ENCODE data around the gene FBXO28.

Gene FBXO28

DNA sequence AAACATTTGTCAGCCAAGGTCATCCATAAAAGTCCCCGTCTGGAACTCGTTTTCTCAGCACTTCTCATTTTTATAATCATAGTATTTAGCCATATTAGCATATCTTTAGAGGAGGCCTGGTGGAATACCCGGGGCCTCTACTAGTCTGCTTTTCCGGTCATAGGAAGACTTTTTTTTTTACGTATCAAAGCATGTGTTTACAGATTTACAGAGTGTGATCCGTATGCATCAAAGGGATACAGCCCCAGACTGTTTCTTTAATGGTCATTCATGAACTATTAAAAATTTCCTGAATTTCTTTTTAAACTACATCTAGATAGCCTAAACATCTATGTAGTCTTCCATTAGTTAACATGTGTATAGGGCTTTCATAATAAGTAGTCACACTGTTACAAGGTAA, 45.6 kb downstream of the FBXO28 start:
- DNase-seq: no peak

DNA sequence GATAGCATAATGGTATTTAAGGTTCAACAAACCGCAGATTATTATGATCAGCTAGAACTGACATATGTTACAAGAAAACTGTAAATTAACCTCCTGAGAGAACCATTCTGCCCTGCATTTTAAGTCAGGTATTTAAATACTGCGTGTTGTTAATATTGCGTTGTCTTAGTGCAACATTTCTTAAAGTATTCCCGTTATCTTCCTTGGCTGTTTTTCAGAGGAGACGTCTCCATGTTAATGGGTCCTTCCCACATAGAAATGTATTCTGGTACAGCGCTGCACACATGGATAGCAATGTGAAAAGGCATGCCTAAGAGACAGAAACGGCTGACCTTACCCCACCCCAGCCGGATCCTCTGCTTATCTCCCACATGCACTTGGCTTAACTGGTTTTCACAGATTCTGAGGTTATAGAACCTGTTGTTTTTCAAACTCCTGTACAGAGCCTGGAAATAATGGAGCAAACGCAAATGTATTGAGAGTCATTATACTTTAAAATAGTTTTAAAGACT, 46.3 kb downstream of the FBXO28 start:
- no peak for DNase-seq

DNA sequence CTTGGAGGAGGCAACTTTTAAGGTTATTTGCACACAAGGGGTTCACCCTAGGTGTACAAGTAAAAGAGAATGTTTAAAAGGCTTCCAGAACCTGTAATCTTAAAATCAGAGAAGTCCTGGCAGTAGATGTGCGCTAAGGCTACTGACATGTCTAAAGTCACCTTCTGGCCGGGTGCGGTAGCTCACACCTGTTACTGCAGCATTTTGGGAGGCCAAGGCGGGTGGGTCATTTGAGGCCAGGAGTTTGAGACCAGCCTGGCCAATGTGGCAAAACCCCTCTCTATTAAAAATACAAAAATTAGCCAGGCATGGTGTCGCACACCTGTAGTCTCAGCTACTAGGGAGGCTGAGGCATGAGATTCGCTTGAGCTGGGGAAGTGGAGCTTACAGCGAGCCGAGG, 48.9 kb downstream of the FBXO28 start:
- no peak for DNase-seq

DNA sequence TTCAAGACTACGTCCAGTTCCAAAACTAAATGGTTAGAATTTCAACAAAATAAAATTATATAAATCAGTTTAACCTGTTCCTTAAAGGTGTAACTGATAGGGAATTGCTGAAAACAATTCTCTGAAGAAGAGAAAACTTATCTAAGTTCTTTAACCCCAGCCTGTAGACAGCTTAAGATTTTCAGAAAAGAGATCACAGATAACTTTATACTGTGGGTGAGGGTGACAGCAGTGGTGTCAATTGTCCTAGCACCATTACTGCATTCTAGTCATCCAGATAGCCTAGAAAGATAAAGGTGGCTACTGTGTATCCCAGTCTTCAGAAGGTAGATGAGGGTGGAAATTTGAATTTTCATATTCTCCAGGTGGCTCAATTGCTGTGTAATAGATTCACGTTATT, 49.4 kb downstream of the FBXO28 start:
- no peak for DNase-seq

DNA sequence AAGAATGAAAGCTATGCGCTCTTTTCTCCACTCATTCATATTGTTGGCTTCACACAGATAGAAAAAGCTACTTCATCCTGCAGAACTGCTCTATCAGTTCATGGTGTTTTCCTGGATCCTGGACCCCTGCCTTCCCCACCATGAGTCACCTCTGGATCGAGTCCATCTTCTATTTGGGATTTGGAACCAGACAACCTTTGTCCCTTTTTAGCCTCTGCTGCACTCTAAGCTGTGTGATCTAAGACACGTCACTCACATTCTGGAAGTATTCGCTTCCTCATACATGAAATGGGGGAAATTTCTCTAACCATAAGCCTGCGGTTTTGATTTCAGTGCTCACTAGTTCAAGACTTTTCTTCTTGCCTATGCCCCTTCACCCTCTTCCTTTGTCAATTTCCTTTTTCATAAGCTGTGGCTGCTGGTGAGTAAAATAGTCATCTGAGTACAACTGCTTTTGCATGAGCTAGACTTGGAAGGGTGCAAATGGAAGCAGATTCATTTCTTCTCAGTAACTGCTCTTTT, 55.0 kb downstream of the FBXO28 start:
- no peak for DNase-seq

DNA sequence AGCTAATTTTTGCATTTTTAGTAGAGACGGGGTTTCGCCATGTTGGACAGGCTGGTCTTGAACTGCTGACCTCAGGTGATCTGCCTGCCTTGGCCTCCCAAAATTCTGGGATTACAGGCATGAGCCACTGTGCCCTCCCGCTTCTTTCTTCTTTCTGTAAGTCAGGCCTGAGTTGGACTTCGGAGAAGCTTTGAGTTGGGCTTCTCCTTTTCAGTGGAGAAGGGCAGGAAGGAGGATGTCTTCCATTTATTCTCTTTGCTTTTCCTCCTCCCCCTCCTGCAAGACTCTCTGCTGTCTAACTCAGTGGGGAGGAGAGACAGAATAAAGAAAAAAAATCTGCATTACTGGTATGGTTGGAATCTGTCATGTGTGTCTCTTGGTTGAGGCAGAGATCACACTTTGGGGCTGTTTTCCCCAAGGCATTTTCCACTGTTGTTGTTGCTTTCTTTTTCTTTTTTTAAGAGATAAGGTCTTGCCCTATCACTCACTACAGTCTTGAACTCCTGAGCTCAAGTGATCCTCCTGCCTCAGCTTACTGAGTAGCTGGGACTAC, 55.9 kb downstream of the FBXO28 start:
- no peak for DNase-seq

DNA sequence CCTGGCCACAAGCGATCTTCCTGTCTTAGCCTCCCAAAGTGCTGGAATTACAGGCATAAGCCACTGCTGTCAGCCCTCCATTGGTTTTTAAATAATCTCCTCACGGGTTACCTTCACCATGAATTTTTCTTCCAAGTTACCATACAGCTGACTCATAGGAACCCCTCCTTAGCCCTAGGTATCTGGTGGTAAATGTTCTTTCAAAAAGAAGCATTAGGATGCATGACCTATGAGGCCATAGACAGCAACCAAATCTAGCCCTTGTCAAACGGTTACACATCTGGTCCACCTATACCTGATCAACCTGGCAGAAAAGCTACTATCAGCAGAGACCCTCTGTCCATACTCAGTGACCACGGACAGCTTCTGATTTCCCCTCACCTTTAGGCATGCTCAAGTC, 56.4 kb downstream of the FBXO28 start:
- DNase-seq: no peak

DNA sequence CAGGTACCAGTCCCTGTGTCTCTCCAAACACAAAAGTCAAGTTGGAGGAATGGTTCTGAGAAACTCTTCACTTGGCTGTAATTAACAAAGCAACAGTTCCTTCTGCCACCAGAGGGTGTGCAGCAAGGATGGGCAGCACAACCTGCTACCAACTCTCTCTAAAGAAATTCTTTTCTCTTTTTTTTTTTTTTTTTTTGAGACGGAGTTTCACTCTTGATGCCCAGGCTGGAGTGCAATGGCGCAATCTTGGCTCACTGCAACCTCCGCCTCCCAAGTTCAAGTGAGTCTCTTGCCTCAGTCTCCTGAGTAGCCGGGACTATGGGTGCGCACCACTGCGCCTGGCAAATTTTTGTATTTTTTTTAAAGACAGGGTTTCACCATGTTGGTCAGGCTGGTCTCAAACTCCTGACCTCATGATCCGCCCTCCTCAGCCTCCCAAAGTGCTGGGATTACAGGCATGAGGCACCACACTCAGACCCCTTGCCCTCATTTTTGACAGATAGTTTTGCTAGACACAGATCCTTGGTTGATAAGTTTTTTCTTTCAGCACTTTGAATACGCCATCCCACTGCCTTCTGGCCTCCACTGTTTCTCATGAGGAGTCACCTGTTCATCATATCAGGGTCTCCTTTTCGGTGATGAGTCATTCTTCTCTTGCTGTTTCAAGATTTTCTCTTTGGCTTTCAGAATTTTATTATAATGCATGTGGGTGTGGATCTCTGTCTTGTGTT, 57.0 kb downstream of the FBXO28 start:
- peak in 1 of 2 experiments; percentile 23 for DNase-seq

DNA sequence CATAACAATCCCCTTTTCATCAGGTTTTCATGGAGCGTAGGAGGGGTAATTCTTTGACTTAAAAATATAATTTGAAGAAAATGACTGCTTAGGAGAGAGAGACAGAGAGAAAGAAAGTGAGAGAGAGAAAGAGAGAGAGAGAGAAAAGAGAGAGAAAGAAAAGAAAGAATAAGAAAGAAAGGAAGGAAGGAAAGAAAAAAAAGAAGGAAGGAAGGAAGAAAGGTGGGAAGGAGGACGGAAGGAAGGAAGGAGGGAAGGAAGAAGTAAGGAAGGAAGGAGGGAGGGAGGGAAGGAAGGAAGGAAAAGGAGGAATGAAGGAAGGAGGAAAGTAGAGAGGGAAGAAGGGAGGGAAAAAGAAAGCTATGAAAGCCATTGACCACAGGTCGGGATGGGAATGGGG, 58.3 kb downstream of the FBXO28 start:
- no peak for DNase-seq

DNA sequence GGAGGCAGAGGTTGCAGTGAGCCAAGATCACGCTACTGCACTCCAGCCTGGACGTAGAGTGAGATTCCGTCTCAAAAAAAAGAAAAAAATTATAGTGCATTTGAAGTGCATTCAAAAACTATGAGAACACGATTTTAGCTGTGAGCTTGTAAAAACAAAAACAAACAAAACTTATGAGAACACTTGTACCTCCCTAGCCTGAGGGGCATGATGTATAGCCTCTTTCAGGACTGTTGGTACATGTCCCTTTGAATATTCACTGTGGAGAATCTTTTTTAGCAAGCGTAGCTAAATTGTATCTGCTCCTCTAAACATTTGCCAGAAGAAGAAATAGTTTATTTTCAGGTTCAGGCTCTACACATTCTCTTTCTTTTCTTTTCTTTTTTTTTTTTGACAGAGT, 59.6 kb downstream of the FBXO28 start:
- DNase-seq: no peak

DNA sequence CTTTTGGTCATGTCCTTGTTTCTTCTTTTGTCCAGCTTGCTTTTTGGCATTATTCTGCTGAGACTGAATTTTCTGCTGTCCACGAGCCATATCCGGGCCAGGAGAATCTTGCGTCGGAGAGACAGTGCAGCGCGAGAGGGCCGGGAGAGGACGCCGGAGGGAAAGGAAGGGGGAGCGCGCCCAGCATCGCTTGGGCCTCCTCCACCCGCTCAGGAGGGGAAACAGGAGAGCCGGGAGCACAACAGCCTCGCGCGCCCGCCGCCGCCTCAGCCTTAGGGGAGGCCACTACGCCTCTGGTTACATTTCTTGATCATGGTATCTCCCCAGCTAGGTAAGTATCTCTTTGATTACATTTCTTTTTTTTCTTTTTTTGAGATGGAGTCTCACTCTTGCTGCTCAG, 61.7 kb downstream of the FBXO28 start:
- peak in 1 of 2 experiments; percentile 29 for DNase-seq

DNA sequence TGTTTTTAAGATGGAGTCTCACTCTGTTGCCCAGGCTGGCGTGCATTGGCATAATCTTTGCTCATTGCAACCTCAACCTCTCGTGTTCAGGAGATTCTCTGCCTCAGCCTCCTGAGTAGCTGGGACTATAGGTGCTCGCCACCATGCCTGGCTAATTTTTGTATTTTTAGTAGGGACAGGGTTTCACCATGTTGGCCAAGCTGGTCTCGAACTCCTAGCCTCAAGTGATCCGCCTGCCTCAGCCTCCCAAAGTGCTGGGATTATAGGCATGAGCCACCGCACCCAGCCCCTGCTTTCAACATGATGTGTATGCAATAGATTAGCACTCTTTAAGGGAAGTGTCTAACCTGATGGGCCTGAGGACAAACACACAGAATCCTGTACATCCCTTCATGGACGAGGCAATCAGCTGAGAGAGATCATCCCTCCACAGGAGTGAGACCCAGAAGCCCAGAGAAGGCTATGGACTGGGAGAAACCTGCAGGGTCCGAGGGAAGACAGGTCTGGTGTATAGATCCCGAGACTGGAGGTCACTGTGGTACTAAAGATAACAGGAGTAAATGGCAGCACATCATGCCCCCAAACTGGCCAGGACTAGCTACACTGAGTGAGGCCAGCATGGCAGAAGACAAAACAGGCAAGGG, 63.6 kb downstream of the FBXO28 start:
- no peak for DNase-seq

DNA sequence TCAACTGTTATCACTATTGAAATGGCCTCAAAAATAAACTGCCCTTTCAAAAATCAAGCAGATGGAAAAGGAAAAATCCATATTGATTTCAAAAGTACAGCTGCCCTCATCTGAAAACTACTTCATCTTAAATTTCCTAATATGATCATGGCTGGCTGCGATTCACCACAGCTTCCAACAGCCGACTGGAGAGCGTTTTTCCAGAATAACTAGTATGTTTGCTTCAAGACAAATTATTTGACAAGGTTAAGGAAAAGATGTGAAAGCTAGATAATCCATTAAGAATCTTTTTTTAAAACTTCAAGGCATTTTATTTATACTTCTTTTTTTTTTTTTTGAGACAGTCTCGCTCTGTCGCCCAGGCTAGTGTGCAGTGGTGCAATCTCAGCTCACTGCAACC, 65.0 kb downstream of the FBXO28 start:
- no peak for DNase-seq

DNA sequence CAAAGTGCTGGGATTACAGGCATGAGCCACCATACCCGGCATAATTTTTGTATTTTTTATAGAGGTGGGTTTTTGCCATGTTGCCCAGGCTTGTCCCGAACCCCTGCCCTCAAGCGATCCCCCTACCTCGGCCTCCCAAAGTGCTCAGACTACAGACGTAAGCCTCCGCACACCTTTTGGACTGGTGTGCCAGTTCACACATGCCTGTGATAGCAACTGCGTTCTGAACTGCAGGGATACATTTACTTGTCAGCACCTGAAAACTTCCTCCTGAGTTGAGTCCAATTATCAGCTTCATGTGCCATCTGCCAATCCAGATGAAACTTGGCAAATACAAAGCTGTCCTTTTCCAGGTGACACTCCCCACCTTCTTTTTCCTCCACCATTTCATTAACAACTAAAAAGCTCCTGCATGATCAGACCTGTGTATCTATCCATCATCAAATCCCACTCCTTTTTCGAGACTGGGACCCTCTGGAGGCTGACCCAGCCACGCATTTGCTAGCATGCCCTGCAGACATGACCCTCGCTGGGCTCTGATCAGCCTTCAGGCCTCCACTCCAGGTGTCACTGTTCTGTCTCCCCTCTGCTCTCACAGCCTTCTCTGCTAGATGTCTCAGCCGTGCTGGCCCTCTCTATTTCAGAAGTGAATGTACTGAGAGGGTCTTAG, 67.0 kb downstream of the FBXO28 start:
- no peak for DNase-seq

DNA sequence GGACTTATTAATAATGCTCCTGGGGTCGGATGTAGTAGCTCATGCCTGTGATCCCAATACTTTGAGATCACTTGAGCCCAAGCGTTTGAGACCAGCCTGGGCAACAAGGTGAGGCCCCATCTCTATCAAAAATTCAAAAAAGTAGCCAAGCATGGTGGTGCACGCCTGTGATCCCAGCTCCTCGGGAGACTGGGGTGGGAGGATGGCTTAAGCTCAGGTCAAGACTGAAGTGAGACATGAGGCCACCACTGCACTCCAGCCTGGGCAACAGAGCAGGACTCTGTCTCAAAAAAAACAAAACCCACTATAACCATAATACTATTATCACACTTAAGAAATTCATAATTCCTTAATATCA, 67.5 kb downstream of the FBXO28 start:
- DNase-seq: no peak

DNA sequence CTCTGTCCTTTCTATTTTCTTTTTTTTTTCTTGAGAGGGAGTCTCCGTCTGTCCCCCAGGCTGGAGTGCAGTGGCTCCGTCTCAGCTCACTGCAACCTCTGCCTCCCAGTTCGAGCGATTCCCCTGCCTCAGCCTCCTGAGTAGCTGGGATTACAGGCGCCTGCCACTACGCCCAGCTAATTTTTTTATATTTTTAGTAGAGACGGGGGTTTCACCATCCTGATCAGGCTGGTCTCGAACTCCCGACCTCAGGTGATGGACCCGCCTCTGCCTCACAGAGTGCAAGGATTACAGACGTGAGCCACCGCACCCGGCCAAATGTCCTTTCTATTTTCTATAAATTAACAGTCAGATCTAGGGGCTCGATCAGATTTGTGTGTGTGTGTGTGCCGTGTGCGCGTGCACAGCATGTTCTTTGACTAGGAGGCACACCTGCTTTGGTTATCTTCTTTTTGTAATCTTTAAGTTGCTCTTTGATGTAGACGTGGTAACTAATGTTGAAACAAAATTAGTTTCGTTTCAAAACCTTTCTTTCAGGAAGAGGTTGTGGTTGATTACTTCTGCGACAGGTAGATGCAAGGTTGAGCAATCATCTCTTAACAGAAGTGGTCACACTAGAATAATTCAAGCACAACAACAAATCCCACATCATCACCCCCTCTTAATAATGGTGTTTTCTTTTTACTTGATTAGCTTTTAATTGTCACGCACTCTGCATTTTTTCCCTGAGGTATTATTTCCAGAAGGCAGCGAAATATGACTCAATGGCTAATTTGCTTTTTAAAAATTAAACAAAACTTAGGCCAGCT, 68.3 kb downstream of the FBXO28 start:
- peak; percentile 23 to 27 for DNase-seq

DNA sequence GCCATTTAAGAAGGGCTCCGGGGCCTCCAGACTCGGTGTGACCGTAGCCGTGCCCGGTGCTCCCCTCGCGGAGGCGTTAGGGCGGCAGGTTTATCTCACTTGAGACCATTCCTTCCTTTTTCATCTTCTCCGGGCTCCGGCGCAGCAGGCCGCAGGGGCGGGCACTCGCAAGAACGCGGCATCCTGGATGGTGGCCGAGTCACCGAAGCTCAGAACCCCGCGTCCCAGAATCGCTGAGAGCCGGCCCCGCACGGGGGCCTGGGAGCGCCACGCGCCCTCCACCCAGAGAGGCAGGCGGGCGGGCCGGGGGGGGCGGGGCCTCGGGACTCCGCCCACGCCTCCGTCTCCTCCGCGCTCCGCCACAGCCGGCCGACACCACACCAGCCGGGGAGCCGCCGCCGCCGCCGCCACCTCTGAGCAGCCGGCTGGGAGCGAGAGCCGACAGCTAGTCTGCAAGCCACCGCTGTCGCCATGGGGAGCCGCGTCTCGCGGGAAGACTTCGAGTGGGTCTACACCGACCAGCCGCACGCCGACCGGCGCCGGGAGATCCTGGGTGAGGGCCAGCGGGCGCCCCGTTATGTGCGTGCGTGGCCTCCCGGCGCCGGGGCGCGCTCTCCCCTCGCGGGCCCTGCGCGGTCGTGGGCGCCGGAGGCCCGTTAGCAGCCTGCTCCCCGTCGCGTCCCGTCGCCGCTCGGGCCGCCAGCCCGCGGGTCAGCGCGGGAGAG, 69.1 kb downstream of the FBXO28 start, which contains the start of gene DEGS1:
Gene DEGS1 (plus strand): TSS at position 375 of the 725 bp plus-strand sequence. CDS start 97 bp downstream, at position 472.
- peak; percentile 73 to 78 for DNase-seq

DNA sequence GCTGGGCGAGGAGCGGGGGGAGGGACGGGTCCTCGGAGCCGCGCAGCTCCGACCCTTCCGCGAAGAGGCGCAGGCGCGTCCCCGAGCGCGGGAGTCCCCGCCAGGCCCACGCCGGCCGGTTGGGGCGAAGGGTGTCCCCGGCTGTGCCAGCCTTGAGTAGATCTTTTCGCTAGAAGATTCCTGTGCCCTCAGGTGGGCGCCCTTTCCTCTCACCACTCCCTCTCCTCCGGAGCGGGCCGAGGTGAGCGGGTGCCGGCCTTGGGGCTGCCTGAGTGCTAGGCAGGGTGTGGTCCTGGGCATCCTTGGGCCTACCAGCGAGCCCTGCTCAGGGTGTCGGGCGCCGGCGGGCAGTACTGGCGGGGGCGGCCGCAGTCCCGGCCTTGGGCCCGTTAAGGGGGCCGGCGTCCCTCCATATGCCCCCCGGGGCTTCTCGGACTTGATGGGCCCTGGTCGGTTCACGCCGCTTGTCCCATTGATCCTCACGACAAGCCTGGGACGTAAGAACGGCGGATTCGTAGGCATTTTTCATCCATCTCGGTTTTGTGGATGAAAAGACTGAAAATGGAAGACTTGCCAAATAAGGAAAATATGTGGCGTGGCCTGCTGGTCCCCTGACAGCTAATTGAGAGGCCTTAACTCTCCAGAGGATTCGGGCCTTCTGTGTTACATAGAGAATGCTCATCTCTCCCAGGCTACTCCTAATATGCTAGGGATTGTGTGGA, 69.8 kb downstream of the FBXO28 start:
- peak; percentile 44 to 48 for DNase-seq

DNA sequence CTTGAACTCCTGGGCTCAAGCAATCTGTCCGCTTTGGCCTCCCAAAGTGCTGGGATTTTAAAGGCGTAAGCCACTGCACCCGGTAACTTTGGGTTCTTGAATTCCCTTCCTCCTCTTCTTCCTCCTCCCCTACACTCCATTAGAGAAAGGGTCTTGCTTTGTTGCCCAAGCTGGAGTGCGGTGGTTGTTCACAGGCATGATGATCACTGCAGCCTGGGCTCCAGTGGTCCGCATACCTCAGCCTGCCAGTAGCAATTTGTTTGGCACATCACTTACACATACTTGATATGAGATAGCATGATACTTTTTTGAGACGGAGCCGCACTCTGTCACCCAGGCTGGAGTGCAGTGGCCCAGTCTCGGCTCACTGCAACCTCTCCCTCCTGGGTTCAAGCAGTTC, 71.3 kb downstream of the FBXO28 start:
- no peak for DNase-seq

DNA sequence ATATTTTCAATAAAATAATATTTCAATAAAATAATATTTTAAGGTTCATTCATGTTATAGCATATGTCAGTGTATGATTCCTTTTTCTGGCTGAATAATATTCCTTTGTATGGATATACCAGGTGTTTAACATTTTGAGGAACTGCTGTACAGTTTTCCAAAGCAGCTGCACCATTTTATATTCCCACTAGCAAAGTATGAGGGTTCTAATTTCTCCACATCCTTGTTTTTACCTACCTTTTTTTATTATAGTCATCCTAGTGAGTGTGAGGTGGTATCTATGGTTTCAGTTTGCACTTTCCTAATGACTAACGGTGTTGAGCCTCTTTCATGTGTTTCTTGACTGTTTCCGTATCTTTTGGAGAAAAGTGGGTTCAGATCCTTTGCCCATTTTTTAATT, 74.4 kb downstream of the FBXO28 start:
- no peak for DNase-seq

DNA sequence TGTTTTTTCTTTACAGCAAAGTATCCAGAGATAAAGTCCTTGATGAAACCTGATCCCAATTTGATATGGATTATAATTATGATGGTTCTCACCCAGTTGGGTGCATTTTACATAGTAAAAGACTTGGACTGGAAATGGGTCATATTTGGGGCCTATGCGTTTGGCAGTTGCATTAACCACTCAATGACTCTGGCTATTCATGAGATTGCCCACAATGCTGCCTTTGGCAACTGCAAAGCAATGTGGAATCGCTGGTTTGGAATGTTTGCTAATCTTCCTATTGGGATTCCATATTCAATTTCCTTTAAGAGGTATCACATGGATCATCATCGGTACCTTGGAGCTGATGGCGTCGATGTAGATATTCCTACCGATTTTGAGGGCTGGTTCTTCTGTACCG, 75.7 kb downstream of the FBXO28 start:
- no peak for DNase-seq
